Transverse colon (tissue), 4 donors: ENCODE results near the gene CEACAM18.

Experiments
- CTCF ChIP-seq, 5 experiments: fragments of 200-600 bp in 3 of 5; fragments of 450-650 bp in 2 of 5; sonication (generic) in 3 of 5; IDR thresholded peaks; 1 replicate in 2 of 5; 2 replicates in 3 of 5; pipeline ENCODE4 v1.5.1; 2016 to 2017; ENCODE audit warnings: antibody characterized with exemption in 5 of 5, inconsistent platforms in 3 of 5, mild to moderate bottlenecking in 2 of 5, moderate library complexity in 1 of 5
- EP300 ChIP-seq: sonication (generic); formaldehyde crosslinking; IDR thresholded peaks from one replicate; pipeline ENCODE4 v1.6.1; 2017; ENCODE audit warnings: antibody characterized with exemption, low read depth
- POLR2AphosphoS5 ChIP-seq, 3 donors: sonication (generic); formaldehyde crosslinking; IDR thresholded peaks; one replicate each; pipeline ENCODE4 v1.6.1; 2016; ENCODE audit warnings: antibody characterized with exemption in 3 of 3

- TF ChIP-seq POLR2AphosphoS5 (IDR thresholded peaks at IDR 0.05) = no peak
- TF ChIP-seq CTCF (IDR thresholded peaks at IDR 0.05) = no peak
- TF ChIP-seq EP300 = no peak
These were observed 25.0 kb downstream of the CEACAM18 start for GRCh38 chr19:51503286-51503817.
